ENCODE data around the gene MBL2.

DNA sequence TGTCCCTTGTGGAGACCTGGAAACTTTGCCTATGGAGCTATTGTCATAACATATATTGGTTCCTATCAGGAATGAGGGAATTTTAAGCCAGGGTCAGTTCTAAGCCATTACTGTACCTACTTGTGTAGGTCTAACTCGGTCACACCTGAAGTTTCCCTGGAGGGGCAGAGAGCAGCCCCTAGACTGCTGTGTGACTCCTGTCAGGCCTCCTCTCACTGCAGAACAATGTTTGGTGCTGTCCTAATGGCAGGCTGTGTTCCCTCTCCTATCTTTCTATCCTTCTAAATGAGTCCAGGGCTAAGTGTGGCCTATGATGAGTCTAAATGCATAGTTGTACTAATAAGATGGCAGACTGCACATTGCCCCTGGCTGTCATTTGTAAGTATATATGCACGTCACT, 14.2 kb downstream of the MBL2 start:
- TF ChIP-seq POLR2AphosphoS5 (IDR thresholded peaks at IDR 0.05; ENCODE audit: borderline replicate concordance, low read depth, low read length): no peak
- no peak for TF ChIP-seq EZH2 (IDR thresholded peaks at IDR 0.05)
